Central memory CD8-positive, alpha-beta T cell (primary cell): ENCODE data around the gene RSPRY1.
A peak's percentile ranks its signal among the peaks of the same experiment; 100 is the strongest.
"Not testable (repeated sequence)": the region's sequence is repeated elsewhere in the genome, so short reads cannot be mapped to it uniquely, and the experiment has no call there.

Experiments
- ATAC-seq: fragments of 150-1000 bp; cut with Tn5 transposase; replicated peaks from 2 replicates; pipeline ENCODE4 v1.10.0; 2022; ENCODE audit warnings: mild to moderate bottlenecking, moderate FRiP score, moderate number of reproducible peaks; ENCODE audit not compliant: poor library complexity, severe bottlenecking; ENCODE audit errors: extremely low read depth
- DNase-seq, 2 donors: peaks; one replicate each; pipeline ENCODE4 v3.0.0; 2021; ENCODE audit warnings: low spot score in 2 of 2
- H3K27ac Mint-ChIP-seq: one replicate; pipeline ENCODE4 v1.8.0; 2022; ENCODE audit warnings: low read depth, mild to moderate bottlenecking, moderate library complexity, mixed read lengths
- H3K27me3 Mint-ChIP-seq: one replicate; pipeline ENCODE4 v1.8.0; 2022; ENCODE audit warnings: mixed read lengths
- H3K36me3 Mint-ChIP-seq: one replicate; pipeline ENCODE4 v1.8.0; 2022; ENCODE audit warnings: mild to moderate bottlenecking, moderate library complexity, mixed read lengths; ENCODE audit not compliant: insufficient read depth
- H3K4me1 Mint-ChIP-seq: one replicate; pipeline ENCODE4 v1.8.0; 2022; ENCODE audit warnings: mixed read lengths
- H3K4me3 Mint-ChIP-seq: one replicate; pipeline ENCODE4 v1.8.0; 2022; ENCODE audit warnings: mild to moderate bottlenecking, moderate library complexity, mixed read lengths
- H3K9me3 Mint-ChIP-seq: one replicate; pipeline ENCODE4 v1.8.0; 2022; ENCODE audit warnings: mixed read lengths

RSPRY1 gene

GRCh38 chr16:57270221-57271062 is 84.3 kb downstream of the RSPRY1 start:
- Mint-ChIP-seq H3K4me1 (peaks cover 14% of the 10 kb centered on the region), H3K27me3 (no peaks in the 10 kb centered on the region), H3K27ac (no peak overlapping the region), H3K9me3 (no peaks in the 10 kb centered on the region), H3K36me3 (no peaks in the 10 kb centered on the region), H3K4me3 (no peak overlapping the region)
- no peak for ATAC-seq
- DNase-seq, result no peak

- Mint-ChIP-seq H3K27me3 (no peaks in the 10 kb centered on the region), H3K36me3 (no peaks in the 10 kb centered on the region), H3K27ac (no peak overlapping the region), H3K4me1 (peaks cover 14% of the 10 kb centered on the region), H3K9me3 (no peaks in the 10 kb centered on the region), H3K4me3 (no peak overlapping the region)
- ATAC-seq, result no peak
- DNase-seq, result no peak
These were observed 84.9 kb downstream of the RSPRY1 start for GRCh38 chr16:57271063-57271345.

GRCh38 chr16:57271867-57272495 is 85.9 kb downstream of the RSPRY1 start:
- ATAC-seq (no peak), DNase-seq (no peak)
- H3K4me3 Mint-ChIP-seq, result no peak overlapping the region
- H3K4me1 Mint-ChIP-seq, result peaks cover 4% of the 10 kb centered on the region
- no peaks in the 10 kb centered on the region for H3K36me3 Mint-ChIP-seq
- H3K9me3 Mint-ChIP-seq, result no peaks in the 10 kb centered on the region
- no peaks in the 10 kb centered on the region for H3K27me3 Mint-ChIP-seq
- H3K27ac Mint-ChIP-seq, result no peak overlapping the region

- ATAC-seq, result no peak
- H3K27ac Mint-ChIP-seq, result no peak overlapping the region
- peaks cover 8% of the 10 kb centered on the region for H3K4me1 Mint-ChIP-seq
These were observed 87.2 kb downstream of the RSPRY1 start for GRCh38 chr16:57273359-57273758.

GRCh38 chr16:57273826-57274225 is 87.7 kb downstream of the RSPRY1 start:
- ATAC-seq (no peak), DNase-seq (no peak)
- Mint-ChIP-seq H3K36me3 (no peaks in the 10 kb centered on the region), H3K9me3 (no peaks in the 10 kb centered on the region), H3K4me1 (peaks cover 8% of the 10 kb centered on the region), H3K4me3 (no peak overlapping the region), H3K27ac (no peak overlapping the region), H3K27me3 (no peaks in the 10 kb centered on the region)

More at GRCh38 chr16:57273359-57273758, 87.2 kb downstream of the RSPRY1 start:
- no peaks in the 10 kb centered on the region for H3K36me3 Mint-ChIP-seq
- DNase-seq, result no peak
- H3K4me3 Mint-ChIP-seq, result no peak overlapping the region
- no peaks in the 10 kb centered on the region for H3K27me3 Mint-ChIP-seq
- no peaks in the 10 kb centered on the region for H3K9me3 Mint-ChIP-seq

- not testable (repeated sequence) for H3K36me3 Mint-ChIP-seq, H3K4me3 Mint-ChIP-seq, ATAC-seq, H3K9me3 Mint-ChIP-seq, DNase-seq, H3K27ac Mint-ChIP-seq, H3K27me3 Mint-ChIP-seq
- H3K4me1 Mint-ChIP-seq, result peaks cover 17% of the 10 kb centered on the region
These were observed 89.8 kb downstream of the RSPRY1 start for GRCh38 chr16:57275946-57276345.

GRCh38 chr16:57276596-57276995 is 90.5 kb downstream of the RSPRY1 start:
- Mint-ChIP-seq H3K27ac (no peak overlapping the region), H3K36me3 (no peaks in the 10 kb centered on the region), H3K4me3 (no peak overlapping the region), H3K9me3 (no peaks in the 10 kb centered on the region), H3K4me1 (peaks cover 17% of the 10 kb centered on the region), H3K27me3 (no peaks in the 10 kb centered on the region)
- ATAC-seq (no peak), DNase-seq (no peak)

- peak overlapping the region; percentile 25 for H3K4me3 Mint-ChIP-seq
- DNase-seq (peak in 1 of 2 donors; percentile 24), ATAC-seq (peak; percentile 91)
- H3K36me3 Mint-ChIP-seq, result no peaks in the 10 kb centered on the region
- peaks cover 17% of the 10 kb centered on the region for H3K4me1 Mint-ChIP-seq
- H3K27ac Mint-ChIP-seq, result peak overlapping the region; percentile 63
- H3K27me3 Mint-ChIP-seq, result peaks cover 3% of the 10 kb centered on the region
- no peaks in the 10 kb centered on the region for H3K9me3 Mint-ChIP-seq
These were observed 91.5 kb downstream of the RSPRY1 start for GRCh38 chr16:57277586-57277985.

GRCh38 chr16:57278494-57278893 is 92.4 kb downstream of the RSPRY1 start:
- Mint-ChIP-seq H3K27me3 (peaks cover 12% of the 10 kb centered on the region), H3K27ac (no peak overlapping the region), H3K9me3 (no peaks in the 10 kb centered on the region), H3K36me3 (no peaks in the 10 kb centered on the region), H3K4me3 (no peak overlapping the region), H3K4me1 (peaks cover 17% of the 10 kb centered on the region)
- DNase-seq (no peak), ATAC-seq (no peak)

GRCh38 chr16:57279780-57280638 is 93.9 kb downstream of the RSPRY1 start:
- no peak overlapping the region for H3K27ac Mint-ChIP-seq
- DNase-seq (no peak), ATAC-seq (no peak)
- H3K4me1 Mint-ChIP-seq, result peaks cover 25% of the 10 kb centered on the region
- no peaks in the 10 kb centered on the region for H3K9me3 Mint-ChIP-seq
- H3K27me3 Mint-ChIP-seq, result peaks cover 25% of the 10 kb centered on the region
- no peaks in the 10 kb centered on the region for H3K36me3 Mint-ChIP-seq
- no peak overlapping the region for H3K4me3 Mint-ChIP-seq

- H3K4me1 Mint-ChIP-seq, result peaks cover 27% of the 10 kb centered on the region
- ATAC-seq (no peak), DNase-seq (no peak)
- H3K4me3 Mint-ChIP-seq, result no peak overlapping the region
- H3K27ac Mint-ChIP-seq, result no peak overlapping the region
- no peaks in the 10 kb centered on the region for H3K36me3 Mint-ChIP-seq
- peaks cover 28% of the 10 kb centered on the region for H3K27me3 Mint-ChIP-seq
- H3K9me3 Mint-ChIP-seq, result no peaks in the 10 kb centered on the region
These were observed 95.7 kb downstream of the RSPRY1 start for GRCh38 chr16:57281791-57282190.

GRCh38 chr16:57282510-57283213 is 96.5 kb downstream of the RSPRY1 start:
- Mint-ChIP-seq H3K27me3 (peaks cover 28% of the 10 kb centered on the region), H3K4me1 (peaks cover 23% of the 10 kb centered on the region), H3K27ac (no peak overlapping the region), H3K9me3 (no peaks in the 10 kb centered on the region), H3K4me3 (no peak overlapping the region), H3K36me3 (no peaks in the 10 kb centered on the region)
- ATAC-seq (no peak), DNase-seq (no peak)
